Measurements from ENCODE around the gene ADGRG6. TPM values are rescaled to one million over a fixed set of nuclear protein-coding genes. Genes with fewer than 3 reads are reported as not detected.

ADGRG6 gene
- total and polyA plus RNA-seq, 2 donors (not counting 3 experiments of a cell fraction or from before 2014, with no cell fraction given) = 99.3 to 166 TPM

DNA sequence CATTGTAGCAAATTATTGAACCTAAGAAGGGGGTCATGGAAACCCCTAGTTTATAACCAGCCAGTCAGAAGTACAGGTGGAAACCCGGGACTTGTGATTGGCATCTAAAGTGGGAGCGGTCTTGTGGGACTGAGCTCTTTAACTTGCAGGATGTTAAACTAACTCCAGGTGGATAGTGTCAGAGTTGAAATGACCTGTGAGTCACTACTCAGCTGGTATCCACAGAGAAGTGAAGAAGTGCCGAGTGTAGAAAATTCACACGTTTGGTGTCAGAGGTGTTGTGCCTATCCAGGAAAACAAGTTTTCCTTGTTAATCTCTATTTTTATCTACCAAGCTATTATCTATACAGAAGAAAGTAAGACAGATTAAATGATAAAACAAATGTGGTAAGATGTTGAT lies 179.7 kb downstream of the ADGRG6 start:
- H3K9ac ChIP-seq (replicated peaks; ENCODE audit: extremely low read depth, insufficient read depth, low read length) = no peak overlapping the region
- FAIRE-seq (no peak), DNase-seq (ENCODE audit: low read depth, low spot score) (no peak)
- no peak overlapping the region for H3K4me2 ChIP-seq (ENCODE audit: insufficient read depth, low read length)
- no TSS peak for BruUV-seq (replicated peaks)
- H3K27ac ChIP-seq (ENCODE audit: insufficient read depth, low read depth, low read length) = no peak overlapping the region
- H3K79me2 ChIP-seq (ENCODE audit: control insufficient read depth, insufficient read depth, low read length) = no peaks in the 10 kb centered on the region
- H3K4me1 ChIP-seq (ENCODE audit: control insufficient read depth, extremely low read depth, insufficient read depth, low read length) = no peaks in the 10 kb centered on the region
- H3K4me3 ChIP-seq (replicated peaks in 1 of 3; ENCODE audit: insufficient read depth in 1 of 3, low read depth in 1 of 3, low read length in 3 of 3) = no peak overlapping the region
- H3K27me3 ChIP-seq (ENCODE audit: control insufficient read depth in 2 of 2, insufficient read depth in 2 of 2, low read length in 2 of 2) = peaks cover 9 to 11% of the 10 kb centered on the region in 2 experiments
- H3K9me1 ChIP-seq (replicated peaks; ENCODE audit: control insufficient read depth, extremely low read depth, insufficient read depth, low read length) = no peaks in the 10 kb centered on the region
- no peak for TF ChIP-seq EZH2 (IDR thresholded peaks at IDR 0.05; ENCODE audit: borderline replicate concordance, low read depth, low read length, severe bottlenecking)
- TF ChIP-seq FOS (IDR thresholded peaks at IDR 0.05; ENCODE audit: borderline replicate concordance, insufficient read depth, low read length) = no peak
- TF ChIP-seq, protein P1, sequence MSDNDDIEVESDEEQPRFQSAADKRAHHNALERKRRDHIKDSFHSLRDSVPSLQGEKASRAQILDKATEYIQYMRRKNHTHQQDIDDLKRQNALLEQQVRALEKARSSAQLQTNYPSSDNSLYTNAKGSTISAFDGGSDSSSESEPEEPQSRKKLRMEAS (IDR thresholded peaks at IDR 0.05; ENCODE audit: insufficient read depth, insufficient read length) = no peak
- no peak for TF ChIP-seq GATA2 (IDR thresholded peaks at IDR 0.05; ENCODE audit: insufficient read depth, insufficient read length, low read depth, low read length)
- TF ChIP-seq POLR2A (IDR thresholded peaks at IDR 0.05; ENCODE audit: low read depth, low read length) = no peak
- no peak for TF ChIP-seq POLR2AphosphoS5 (IDR thresholded peaks at IDR 0.05; ENCODE audit: insufficient read depth, low read depth, low read length)
- no peak for TF ChIP-seq MYC (IDR thresholded peaks at IDR 0.05; ENCODE audit: low read depth, low read length)
- TF ChIP-seq, protein P2, sequence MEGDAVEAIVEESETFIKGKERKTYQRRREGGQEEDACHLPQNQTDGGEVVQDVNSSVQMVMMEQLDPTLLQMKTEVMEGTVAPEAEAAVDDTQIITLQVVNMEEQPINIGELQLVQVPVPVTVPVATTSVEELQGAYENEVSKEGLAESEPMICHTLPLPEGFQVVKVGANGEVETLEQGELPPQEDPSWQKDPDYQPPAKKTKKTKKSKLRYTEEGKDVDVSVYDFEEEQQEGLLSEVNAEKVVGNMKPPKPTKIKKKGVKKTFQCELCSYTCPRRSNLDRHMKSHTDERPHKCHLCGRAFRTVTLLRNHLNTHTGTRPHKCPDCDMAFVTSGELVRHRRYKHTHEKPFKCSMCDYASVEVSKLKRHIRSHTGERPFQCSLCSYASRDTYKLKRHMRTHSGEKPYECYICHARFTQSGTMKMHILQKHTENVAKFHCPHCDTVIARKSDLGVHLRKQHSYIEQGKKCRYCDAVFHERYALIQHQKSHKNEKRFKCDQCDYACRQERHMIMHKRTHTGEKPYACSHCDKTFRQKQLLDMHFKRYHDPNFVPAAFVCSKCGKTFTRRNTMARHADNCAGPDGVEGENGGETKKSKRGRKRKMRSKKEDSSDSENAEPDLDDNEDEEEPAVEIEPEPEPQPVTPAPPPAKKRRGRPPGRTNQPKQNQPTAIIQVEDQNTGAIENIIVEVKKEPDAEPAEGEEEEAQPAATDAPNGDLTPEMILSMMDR (IDR thresholded peaks at IDR 0.05; ENCODE audit: extremely low read depth in 1 of 2, insufficient read depth in 1 of 2, low read depth in 1 of 2, low read length in 2 of 2) = no peak
- TF ChIP-seq JUN (IDR thresholded peaks at IDR 0.05; ENCODE audit: borderline replicate concordance, insufficient read depth, insufficient read length, low read depth) = no peak
- no peak overlapping the region for H2AFZ ChIP-seq (ENCODE audit: low read depth, low read length)
- dilution Hi-C loops (cut with MboI; ENCODE audit: extremely low pct_ligation_motif_present, low sequenced_read_pairs) (no loop called here), intact Hi-C loops (cut with micrococcal nuclease) (no loop called here)
- no peaks in the 10 kb centered on the region for H3K36me3 ChIP-seq (ENCODE audit: control insufficient read depth in 2 of 2, extremely low read depth in 1 of 2, insufficient read depth in 2 of 2, low read length in 2 of 2)
- ChIA-PET POLR2A (no interaction called here), CTCF (no interaction called here)
- H4K20me1 ChIP-seq (replicated peaks; ENCODE audit: control insufficient read depth, extremely low read depth, insufficient read depth, low read length) = no peaks in the 10 kb centered on the region
- H3K9me3 ChIP-seq (replicated peaks; ENCODE audit: control insufficient read depth, insufficient read depth, low read length) = no peaks in the 10 kb centered on the region

Data from endothelial cell of umbilical vein (primary cell).